ENCODE results near the gene BOC.

GRCh38 chr3:113271189-113271588 lies 59.8 kb downstream of the BOC start:
- TF ChIP-seq, protein P1, sequence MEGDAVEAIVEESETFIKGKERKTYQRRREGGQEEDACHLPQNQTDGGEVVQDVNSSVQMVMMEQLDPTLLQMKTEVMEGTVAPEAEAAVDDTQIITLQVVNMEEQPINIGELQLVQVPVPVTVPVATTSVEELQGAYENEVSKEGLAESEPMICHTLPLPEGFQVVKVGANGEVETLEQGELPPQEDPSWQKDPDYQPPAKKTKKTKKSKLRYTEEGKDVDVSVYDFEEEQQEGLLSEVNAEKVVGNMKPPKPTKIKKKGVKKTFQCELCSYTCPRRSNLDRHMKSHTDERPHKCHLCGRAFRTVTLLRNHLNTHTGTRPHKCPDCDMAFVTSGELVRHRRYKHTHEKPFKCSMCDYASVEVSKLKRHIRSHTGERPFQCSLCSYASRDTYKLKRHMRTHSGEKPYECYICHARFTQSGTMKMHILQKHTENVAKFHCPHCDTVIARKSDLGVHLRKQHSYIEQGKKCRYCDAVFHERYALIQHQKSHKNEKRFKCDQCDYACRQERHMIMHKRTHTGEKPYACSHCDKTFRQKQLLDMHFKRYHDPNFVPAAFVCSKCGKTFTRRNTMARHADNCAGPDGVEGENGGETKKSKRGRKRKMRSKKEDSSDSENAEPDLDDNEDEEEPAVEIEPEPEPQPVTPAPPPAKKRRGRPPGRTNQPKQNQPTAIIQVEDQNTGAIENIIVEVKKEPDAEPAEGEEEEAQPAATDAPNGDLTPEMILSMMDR (IDR thresholded peaks at IDR 0.05; ENCODE audit: insufficient read depth, low read length): no peak
- TF ChIP-seq POLR2AphosphoS5 (IDR thresholded peaks at IDR 0.05; ENCODE audit: low read depth): no peak
- TF ChIP-seq GABPA (IDR thresholded peaks at IDR 0.05; ENCODE audit: low read depth): no peak
- TF ChIP-seq, protein P2, sequence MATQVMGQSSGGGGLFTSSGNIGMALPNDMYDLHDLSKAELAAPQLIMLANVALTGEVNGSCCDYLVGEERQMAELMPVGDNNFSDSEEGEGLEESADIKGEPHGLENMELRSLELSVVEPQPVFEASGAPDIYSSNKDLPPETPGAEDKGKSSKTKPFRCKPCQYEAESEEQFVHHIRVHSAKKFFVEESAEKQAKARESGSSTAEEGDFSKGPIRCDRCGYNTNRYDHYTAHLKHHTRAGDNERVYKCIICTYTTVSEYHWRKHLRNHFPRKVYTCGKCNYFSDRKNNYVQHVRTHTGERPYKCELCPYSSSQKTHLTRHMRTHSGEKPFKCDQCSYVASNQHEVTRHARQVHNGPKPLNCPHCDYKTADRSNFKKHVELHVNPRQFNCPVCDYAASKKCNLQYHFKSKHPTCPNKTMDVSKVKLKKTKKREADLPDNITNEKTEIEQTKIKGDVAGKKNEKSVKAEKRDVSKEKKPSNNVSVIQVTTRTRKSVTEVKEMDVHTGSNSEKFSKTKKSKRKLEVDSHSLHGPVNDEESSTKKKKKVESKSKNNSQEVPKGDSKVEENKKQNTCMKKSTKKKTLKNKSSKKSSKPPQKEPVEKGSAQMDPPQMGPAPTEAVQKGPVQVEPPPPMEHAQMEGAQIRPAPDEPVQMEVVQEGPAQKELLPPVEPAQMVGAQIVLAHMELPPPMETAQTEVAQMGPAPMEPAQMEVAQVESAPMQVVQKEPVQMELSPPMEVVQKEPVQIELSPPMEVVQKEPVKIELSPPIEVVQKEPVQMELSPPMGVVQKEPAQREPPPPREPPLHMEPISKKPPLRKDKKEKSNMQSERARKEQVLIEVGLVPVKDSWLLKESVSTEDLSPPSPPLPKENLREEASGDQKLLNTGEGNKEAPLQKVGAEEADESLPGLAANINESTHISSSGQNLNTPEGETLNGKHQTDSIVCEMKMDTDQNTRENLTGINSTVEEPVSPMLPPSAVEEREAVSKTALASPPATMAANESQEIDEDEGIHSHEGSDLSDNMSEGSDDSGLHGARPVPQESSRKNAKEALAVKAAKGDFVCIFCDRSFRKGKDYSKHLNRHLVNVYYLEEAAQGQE (IDR thresholded peaks at IDR 0.05; ENCODE audit: insufficient replicate concordance, low read depth): no peak
- TF ChIP-seq SPI1 (IDR thresholded peaks at IDR 0.05; ENCODE audit: borderline replicate concordance, low read depth): no peak

Data from HL-60 (cell line).